SU-DHL-6 (cell line): Measurements from ENCODE around the gene HNRNPU.

Experiments used
- EZH2phosphoT487 ChIP-seq: fragments of 200-600 bp; sonication (generic), shearing (Covaris generic); conservative IDR thresholded peaks from 2 replicates; pipeline ENCODE4 v1.6.1; 2018; ENCODE audit warnings: mild to moderate bottlenecking, antibody characterized with exemption, low read length, moderate library complexity, mixed read lengths
- TF ChIP-seq, protein P1 (sequence below): fragments of 200-600 bp; sonication (generic); IDR thresholded peaks from one replicate; pipeline ENCODE4 v1.5.1; 2017; ENCODE audit warnings: antibody characterized with exemption, mild to moderate bottlenecking, low read length, moderate library complexity; ENCODE audit not compliant: insufficient read depth, poor library complexity, severe bottlenecking

DNA sequence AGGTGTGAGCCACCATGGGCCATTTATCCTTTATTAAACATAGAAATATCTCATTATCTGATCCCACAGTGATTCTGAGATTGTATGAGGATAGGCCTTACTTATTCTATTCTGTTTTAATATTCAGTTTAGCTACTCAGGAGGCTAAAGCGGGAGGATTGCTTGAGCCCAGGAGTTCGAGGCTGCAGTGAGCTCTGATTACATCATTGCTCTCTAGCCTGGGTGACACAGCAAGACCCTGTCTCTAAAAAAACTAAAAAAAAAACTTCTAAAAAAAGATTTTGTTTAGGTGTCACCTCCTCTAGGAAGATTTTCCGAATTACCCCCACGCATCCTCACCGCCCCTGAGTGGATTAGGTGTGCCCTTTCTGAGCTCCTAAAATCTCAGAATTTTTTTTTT lies 14.3 kb upstream of the HNRNPU start:
- TF ChIP-seq EZH2phosphoT487 = no peak
- TF ChIP-seq, protein P1, sequence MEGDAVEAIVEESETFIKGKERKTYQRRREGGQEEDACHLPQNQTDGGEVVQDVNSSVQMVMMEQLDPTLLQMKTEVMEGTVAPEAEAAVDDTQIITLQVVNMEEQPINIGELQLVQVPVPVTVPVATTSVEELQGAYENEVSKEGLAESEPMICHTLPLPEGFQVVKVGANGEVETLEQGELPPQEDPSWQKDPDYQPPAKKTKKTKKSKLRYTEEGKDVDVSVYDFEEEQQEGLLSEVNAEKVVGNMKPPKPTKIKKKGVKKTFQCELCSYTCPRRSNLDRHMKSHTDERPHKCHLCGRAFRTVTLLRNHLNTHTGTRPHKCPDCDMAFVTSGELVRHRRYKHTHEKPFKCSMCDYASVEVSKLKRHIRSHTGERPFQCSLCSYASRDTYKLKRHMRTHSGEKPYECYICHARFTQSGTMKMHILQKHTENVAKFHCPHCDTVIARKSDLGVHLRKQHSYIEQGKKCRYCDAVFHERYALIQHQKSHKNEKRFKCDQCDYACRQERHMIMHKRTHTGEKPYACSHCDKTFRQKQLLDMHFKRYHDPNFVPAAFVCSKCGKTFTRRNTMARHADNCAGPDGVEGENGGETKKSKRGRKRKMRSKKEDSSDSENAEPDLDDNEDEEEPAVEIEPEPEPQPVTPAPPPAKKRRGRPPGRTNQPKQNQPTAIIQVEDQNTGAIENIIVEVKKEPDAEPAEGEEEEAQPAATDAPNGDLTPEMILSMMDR = no peak
